CD4-positive, alpha-beta T cell treated with Interferon gamma for 1 hour (primary cell): ENCODE results near the gene ADCY4.
"Not testable (repeated sequence)": the region's sequence is repeated elsewhere in the genome, so short reads cannot be mapped to it uniquely, and the experiment has no call there.

Source experiments
- DNase-seq: peaks from one replicate; pipeline ENCODE4 v3.0.0-alpha.2; 2020

ADCY4 gene

DNA sequence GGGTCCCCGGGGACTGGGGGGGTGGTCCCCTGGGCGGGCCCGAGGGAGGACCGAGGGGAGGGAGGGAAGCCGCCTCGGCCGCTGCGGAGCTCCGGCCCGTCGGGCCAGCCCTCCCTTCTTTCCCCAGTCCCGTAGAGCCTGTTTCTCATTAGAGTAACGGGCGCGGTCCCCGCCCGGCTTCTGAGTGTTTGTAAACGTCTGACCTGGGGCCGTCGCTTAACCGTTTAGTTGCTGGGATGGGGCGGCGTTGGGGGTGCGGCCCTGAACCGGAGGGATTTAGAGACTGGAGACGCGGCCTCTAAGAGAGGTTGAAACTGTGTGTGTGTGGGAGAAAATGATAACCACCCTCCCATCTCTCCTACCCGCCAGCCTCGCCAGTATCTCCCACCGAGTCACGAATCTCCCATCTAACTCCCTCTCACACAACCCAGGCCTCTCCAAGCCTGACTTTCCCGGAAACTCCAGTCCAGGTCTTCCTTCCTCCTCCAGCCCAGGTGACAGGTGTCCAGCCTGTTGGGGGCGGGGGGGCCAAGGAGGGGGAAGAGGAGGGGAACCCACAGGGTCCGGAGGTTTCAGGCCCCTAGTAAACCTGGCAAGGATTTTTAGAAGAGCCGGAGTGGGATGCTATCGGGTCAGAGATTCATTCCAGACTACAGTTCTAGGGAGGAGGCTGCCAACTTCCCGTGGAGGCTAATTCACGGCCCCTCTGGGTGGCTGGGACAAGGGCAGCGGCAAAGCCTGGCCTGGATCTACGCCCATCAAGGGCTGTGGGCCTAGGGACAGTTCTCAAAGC is 32.0 kb upstream of the ADCY4 start:
- peak; percentile 81 for DNase-seq

DNA sequence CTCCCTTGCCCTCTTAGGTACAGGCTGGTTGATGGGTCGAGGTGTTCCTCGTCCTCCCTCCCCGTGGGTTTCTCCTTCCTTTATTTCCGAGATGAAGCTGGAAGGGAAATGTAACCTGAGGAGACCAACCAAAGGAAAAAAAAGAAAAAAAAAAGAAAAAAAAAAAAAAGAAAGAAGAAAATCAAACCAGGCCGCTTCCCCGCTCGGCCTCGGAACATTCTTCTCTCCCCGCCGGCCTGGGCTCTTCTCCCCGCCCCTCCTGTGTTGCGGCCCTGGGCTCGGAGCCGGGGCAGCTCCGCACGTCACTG is 31.5 kb upstream of the ADCY4 start:
- no peak for DNase-seq

DNA sequence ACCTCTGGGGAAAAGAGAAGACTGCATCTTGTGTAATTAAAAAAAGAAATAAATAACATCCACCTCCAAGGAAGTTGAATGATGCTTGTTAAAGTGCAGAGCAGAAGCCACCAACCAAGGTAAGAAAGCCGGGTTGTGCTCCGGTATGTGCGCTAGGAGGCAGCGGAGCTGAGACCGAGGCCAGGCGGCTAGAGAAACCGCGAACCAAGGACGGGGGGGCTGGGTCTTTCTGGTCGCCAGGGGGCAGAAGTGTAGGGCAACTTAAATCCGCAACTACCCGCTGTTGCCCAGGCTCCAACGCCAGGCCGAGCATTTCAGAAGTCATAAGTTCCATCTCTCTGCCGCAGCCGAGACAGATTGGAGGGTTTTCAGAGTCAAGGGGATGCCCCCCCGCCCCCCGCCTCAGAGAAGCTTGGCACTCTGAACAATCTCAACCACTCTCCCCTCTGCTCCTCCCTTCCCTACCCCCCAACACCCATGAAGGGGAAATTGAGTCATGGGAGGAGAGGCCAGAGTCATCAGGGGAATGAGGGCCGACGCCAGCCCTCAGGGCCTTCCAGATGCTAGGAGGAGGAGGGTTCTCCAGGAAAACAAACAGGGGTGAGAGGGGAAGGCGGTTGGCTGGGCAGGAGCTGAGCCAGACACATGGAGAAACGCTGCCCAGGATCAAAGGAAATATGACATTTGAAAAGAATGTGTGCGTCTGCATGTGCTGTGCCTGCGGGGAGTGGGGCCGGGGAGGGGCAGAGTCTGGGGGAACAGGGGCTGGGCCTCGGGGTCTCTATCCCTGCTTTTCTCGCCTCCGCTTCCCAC is 30.9 kb upstream of the ADCY4 start:
- DNase-seq = peak; percentile 78

DNA sequence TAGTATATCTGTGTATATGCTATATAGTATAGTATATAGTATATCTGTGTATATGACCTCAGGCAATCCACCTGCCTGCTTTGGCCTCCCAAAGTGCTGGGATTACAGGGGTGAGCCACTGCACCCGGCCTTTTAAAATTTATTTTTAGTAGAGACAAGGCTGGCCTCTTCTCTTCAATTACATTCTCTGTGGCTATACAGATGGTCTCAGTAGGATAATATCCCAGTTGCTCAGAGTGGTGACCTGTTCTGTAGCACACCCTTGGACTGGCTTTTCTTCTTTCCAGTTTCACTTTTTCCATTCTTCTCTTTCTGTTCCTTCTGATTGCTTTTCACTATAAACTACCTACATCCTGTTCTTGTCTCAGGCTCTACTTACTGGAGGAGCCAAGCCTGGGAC is 30.0 kb upstream of the ADCY4 start:
- DNase-seq = no peak

DNA sequence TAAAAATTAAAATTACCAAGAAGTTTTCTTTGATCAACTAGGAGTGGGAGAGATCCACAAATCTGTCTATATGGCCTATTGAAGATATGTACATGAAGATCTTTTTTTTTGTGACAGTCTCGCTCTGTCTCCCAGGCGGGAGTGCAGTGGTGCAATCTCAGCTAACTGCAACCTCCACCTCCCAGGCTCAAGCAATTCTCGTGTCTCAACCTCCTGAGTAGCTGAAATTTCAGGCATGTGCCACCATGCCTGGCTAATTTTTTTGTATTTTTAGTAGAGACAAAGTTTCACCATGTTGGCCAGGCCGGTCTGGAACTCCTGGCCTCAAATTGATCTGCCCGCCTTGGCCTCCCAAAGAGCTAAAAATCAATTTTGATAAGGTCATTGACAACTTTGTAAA is 28.5 kb upstream of the ADCY4 start:
- DNase-seq = no peak

DNA sequence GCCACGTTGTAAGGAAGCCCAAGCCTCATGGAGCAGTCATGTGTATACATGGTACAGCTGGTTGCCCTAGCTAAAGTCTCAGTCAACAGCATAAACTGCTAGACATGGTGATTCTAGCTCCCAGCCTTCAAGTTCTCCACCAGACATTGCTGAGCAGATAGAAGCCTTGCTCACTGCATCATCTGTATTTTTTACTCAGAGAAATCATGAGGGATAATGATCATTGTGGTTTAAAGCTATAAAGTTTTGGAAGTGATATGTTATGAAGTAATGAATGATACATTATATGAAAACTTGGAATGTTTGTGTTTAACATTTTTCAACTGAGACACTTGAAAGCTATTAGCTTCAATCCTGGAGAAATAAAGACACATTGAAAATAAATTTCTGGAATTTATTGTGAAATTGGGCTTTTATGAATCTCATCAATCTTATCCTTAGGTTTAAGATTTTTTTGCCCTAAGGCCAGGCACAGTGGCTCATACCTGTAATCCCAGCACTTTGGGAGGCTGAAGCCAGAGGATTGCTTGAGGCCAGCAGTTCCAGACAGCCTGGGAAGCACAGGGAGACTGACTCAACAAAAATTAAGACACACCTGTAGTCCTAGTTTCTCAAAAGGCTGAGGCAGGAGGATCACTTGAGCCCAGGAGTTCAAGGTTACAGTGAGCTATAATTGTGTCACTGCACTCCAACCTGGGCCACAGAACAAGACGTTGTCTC is 27.5 kb upstream of the ADCY4 start:
- no peak for DNase-seq

DNA sequence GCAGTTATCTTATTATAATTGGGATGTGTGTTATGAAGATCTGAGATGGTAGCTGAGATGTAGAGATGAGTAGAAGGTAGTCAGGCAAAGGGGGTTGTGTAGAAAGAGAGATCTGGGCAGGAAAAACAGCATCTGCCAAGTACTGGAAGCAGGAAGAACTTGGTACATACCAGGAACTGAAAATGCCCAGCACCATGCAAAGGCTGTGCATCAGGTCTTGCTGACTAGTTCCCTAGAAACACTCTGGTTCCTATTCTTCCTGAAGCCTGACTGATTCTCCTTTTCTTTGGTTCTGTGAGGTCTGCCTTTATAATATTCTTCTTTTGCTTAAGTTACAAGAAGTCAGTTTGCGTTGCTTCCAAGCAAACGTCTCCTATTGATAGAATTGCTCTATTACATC is 26.5 kb upstream of the ADCY4 start:
- no peak for DNase-seq

DNA sequence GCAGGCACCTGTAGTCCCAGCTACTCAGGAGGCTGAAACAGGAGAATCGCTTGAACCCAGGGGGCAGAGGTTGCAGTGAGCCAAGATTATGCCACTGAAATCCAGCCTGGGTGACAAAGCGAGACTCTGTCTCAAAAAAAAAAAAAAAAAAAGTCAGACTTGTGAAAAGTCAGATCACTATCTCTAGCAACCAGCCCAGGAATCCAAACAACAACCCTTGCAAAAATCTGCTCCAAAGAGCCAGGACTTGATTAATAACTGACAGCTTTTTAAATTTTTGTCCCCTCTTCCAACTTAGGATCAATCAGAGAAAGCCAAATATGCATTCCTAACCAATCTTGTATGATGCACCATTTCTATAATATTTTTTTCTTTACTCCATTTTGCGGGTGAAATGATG is 25.4 kb upstream of the ADCY4 start:
- no peak for DNase-seq

DNA sequence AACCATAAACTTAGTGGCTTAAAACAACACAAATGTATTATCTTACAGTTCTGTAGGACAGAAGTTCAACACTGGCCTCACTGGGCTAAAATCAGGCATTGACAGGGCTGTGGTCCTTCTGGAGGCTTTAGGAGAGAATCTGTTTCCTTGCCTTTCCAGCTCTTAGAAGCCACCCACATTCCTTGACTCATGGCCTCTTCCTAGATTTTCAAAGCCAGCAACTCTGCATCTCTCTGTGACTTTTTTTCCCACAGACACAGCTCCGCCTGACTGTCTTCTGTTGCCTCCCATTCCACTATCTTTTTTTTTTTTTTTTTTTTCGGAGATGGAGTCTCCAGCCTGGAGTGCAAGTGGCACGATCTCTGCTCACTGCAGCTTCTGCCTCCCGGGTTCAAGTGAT is 21.3 kb upstream of the ADCY4 start:
- no peak for DNase-seq

DNA sequence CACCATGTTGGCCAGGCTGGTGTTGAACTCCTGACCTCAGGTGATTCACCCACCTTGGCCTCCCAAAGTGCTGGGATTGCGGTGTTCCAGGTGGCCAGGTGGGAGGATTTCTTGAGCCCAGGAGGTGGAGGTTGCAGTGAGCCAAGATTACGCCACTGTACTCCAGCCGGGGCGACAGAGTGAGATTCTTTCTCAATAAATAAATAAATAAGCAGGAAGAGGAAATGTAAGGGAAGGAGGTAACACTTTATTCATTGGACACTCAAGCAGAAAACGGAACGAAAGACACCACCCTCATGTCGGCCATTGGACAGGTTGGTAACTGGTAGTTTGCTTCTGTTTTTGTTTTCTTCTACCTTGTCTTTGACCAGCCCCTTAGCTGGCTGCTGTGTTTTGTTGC is 20.1 kb upstream of the ADCY4 start:
- DNase-seq = no peak

DNA sequence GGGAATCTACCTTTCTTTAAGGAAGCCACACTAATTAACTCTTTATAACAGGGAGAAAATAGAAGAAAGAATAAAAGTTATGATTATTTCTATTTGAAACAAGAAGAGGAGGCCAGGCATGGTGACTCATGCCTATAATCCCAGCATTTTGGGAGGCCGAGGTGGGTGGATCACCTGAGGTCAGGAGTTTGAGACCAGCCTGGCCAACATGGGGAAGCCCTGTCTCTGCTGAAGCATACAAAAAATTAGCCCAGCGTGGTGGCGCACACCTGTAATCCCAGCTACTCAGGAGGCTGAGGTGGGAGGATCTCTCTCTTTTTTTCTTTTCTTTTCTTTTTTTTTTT is 19.6 kb upstream of the ADCY4 start:
- DNase-seq = not testable (repeated sequence)

DNA sequence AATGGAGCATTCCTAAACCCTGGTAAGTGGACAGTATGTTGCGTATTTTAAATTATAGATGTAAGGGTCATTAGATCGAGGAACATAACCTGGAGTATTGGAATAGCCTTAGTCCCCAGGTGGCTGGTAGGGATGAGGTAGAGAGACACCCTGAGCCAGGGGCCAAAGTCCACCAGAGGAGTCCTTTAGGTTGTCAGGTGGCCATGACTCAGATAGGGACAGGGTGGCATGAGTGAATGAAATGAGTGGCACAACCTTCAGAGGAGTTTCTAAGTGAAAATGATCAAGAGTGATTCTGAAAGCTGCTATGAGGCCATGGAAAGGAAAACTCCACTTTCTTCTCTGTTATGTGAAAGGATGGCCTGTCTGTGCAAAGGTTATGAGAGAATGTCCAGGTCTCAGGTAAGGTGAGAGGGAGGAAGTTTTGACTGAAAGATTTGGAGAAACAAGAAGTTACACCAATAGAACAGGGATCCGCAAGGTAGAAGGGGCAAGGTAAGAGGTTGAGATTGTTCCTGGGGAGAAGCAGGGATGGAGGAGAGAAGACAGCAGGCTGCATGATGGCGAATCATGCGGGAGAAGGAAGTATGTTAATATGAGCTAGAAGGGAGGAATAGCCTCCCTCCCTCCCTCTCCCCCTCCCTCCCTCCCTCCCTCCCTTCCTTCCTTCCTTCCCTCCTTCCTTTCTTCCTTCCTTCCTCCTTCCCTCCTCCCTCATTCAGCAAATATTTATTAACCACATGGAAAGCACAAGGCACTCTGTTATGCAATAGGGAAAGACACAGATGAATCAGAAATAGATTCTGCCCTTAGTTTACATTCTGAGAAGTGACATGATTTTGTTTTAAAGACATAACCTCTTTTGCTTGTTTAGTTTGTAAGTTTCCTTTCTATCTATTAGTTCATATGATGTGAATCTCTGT is 18.9 kb upstream of the ADCY4 start:
- DNase-seq = no peak

DNA sequence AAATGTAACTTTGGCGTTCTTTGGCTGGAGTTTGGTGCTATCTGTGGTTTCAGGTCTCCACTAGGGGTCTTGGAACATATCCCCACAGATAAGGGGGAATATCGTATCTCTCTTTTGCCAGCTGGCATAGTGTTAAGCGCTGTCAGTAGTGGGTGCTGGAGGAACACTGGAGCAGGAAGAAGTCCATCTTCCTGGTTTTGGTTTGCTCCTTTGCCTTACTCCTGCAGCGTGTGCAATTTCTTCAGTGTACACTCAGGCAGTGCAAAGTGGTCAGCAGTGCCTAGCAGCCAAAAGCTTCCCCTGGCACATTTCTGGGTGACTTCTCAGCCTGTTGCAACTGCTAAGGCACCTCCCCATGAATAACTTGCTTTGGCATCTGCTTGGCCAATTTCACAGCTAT is 16.6 kb upstream of the ADCY4 start:
- no peak for DNase-seq

DNA sequence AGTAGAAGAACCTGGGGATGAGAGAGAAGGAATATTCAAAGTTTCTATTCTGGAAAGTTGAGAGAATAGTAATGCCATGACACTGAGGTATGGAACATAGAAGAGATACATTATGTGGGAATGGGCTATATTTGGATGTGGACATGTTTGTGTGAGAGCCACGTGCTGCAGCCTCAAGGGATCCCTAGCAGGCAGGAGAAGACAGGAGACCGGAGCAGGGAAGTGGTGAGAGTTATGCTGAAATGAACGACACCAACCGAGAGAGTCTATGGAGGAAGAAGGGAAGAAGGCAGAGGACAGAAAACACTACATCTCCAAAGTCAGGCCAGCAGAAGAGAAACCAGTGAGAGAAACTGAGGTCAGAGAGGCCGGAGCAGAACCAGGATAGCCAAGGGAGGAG is 14.9 kb upstream of the ADCY4 start:
- no peak for DNase-seq

DNA sequence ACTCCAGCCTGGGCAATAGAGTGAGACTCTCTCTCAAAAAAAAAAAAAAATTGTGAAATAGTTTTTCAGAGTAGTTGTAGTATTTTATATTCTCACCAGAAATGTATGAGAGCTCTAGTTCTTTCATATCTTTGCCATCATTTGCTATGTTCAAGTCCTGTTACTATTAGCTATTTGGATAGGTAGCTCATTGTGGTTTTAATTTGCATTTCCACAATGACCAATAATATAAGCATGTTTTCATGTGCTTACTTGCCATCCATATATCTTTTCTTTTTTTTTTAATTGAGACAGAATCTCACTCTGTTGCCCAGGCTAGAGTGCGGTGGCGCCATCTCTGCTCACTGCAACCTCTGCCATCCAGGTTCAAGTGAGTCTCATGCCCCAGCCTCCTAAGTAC is 13.3 kb upstream of the ADCY4 start:
- no peak for DNase-seq

DNA sequence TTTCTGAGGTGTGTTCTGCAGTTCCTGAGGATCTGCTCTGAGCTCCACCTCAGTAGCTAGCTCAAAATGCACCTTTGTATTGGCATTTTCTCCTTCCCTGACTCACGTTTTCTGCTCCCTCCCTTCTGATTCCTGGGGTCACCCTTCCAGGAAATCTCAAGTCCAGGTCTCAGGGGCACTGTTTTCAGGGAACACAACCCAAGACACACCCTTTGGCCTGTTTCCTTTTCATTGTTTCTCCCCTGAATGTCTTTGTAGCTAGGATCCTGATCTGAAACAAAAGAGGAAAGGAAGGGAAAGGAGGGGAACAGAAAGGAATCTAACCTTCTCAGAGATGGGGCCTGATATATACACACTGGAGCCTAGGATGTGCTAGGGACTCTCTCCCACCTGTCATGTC is 12.3 kb upstream of the ADCY4 start:
- DNase-seq = no peak

DNA sequence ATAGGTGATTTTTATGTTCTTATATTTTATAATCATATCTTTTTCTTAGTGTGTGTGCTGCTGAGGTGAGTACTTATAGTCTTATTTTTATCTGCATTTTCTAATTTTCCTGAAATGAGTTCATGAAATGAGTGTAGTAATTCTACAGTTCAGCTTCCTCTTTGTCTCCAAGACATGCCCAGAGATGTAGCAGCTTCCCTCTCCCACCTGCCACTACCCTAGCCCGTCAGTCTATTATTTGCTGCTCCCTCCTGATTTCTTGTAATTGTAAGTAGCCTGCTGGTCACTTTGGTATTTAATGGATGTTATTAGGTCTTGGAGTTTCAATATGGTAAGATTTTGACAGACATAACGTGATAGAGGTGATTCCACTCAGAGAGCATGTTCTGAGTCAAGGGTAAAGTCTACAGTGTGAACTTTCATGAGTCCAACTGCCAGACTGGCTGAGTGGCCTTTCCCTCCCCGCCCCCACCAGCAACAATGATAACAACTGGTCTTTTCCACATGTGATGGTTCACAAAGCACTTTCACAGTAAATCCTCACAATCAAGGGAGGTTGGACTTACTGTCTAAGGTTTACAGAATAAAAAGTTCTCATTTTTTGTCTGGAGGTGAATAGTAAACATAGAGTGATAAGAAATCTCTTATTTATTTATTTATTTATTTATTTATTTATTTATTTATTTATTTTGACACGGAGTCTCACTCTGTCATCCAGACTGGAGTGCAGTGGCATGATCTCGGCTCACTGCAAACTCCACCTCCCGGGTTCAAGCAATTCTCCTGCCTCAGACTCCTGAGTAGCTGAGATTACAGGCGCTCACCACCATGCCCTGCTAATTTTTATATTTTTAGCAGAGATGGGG is 9.2 kb upstream of the ADCY4 start:
- no peak for DNase-seq

DNA sequence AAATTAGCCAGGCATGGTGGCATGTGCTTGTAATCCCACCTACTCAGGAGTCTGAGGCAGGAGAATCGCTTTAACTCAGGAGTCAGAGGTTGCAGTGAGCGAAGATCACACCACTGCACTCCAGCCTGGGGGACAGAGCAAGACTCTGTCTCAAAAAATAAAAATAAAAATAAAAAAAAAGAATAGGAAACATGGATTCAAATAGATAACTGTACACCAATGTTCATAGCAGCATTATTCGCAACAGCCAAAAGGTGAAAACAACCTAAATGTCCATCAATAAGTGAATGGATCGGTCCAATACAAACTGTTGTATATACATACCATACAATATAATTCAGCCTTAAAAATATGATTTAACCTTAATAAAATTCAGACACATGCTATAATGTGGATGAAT is 8.0 kb upstream of the ADCY4 start:
- DNase-seq = no peak

DNA sequence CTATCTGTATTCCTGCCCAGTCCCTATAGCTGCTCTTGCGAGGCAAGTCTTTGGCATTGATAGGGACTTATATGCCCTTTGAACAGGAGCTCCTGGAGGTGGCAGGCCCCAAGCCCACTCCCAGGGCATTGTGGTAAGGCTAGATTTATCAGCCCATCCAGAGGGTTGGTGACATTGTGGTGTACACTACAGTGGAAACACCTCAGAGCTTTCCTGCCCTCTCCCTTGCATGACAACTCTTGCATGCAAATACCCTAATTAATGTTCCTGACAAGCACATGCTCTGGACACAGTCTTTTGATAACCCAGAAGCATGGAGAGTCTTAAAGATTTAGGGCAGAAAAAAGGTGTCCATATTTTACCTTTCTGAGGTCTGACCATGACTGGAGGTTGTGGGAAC is 5.7 kb upstream of the ADCY4 start:
- DNase-seq = no peak

DNA sequence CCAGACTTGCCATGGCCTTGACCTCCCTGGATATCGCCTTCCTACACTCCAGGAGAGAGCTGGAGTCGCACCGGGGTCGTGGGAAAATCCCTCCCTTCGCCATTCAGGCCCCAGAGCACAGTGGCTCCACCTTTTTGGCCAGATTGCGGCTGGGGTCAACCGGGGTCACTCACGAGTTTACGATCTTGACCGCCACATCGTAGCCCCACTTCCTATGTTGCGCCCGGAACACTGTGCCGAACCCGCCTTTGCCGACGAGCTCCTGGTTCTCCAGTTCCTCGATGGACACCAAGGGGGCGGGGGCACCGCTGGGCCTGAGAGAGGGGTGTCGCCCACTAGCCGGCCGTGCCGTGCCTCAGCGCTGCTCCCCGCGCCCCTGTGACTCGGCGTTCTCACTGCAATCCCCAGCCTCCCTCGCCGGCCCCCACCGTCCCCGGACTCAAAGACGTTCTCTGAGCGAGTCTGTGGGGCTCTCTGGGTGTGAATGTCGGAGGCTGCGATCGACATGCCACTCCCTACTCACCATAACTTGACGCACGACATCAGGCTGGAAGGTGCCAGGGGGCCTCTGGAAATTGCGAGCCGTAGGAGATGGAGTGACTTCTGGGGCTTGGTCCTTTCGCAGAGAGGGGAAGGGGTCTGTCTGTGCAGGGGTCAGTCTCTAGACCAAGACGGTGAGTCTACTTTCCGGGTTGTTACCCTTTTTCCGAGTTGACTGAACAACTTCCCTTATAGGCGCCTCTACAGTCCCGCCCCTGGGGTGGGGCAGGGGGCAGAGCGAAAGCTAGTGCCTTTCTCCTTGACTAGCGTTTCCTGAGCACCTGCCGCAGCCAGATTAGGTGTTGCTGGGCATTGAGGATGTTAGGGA is 4.6 kb upstream of the ADCY4 start, which contains the start of gene RIPK3:
Gene RIPK3, minus strand, starts transcription at position 708 of the 868 bp plus-strand sequence. Its CDS starts 165 bp downstream, at position 543.
- peak; percentile 62 for DNase-seq

DNA sequence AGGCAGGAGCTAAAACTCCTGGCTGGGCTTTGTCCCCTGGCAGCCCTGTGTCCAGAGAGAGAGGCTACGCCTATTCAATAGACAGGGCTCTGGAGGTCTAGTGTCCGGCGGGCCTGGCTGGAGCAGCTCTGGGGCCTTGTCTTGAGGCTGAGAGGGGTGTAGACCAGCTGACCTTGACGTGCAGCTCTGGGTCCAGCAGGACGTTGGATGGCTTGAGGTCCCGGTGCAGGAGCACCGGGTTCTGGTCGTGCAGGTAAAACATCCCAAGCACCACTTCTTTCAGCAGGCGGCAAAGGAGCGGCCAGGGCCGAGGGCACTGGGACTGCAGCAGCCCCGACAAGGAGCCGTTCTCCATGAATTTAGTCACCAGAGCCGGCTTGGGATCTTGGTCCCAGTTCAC is 4.0 kb upstream of the ADCY4 start:
- DNase-seq = no peak
